GM23248 (cell line): ENCODE results near the gene FOXI2. TPM values are rescaled to one million over a fixed set of nuclear protein-coding genes. Genes with fewer than 3 reads are reported as not detected.
A peak's percentile ranks its signal among the peaks of the same experiment; 100 is the strongest.

Source experiments
- DNase-seq: peaks from one replicate; pipeline ENCODE4 v3.0.0-alpha.2; 2015
- H2AFZ ChIP-seq: fragments of 200-600 bp; sonication (generic); 2 replicates; pipeline ENCODE4 v1.6.1; 2016; ENCODE audit warnings: antibody characterized with exemption
- H3F3A ChIP-seq: fragments of 200-600 bp; sonication (generic); 2 replicates; pipeline ENCODE4 v1.6.1; 2016; ENCODE audit warnings: mild to moderate bottlenecking, antibody characterized with exemption, mixed run types; ENCODE audit not compliant: insufficient read depth
- H3K27ac ChIP-seq: fragments of 200-600 bp; sonication (generic); 2 replicates; pipeline ENCODE4 v1.5.1; 2016; ENCODE audit warnings: mild to moderate bottlenecking
- H3K27me3 ChIP-seq: fragments of 200-600 bp; sonication (generic); replicated peaks from 2 replicates; pipeline ENCODE4 v1.6.1; 2016; ENCODE audit warnings: mild to moderate bottlenecking; ENCODE audit not compliant: insufficient read depth
- H3K36me3 ChIP-seq: fragments of 200-600 bp; sonication (generic); 2 replicates; pipeline ENCODE4 v1.6.1; 2016; ENCODE audit warnings: low read depth, mild to moderate bottlenecking
- H3K4me1 ChIP-seq: fragments of 200-600 bp; sonication (generic); 2 replicates; pipeline ENCODE4 v1.6.1; 2016; ENCODE audit warnings: mild to moderate bottlenecking; ENCODE audit not compliant: insufficient read depth
- H3K4me2 ChIP-seq: fragments of 200-600 bp; sonication (generic); one replicate; pipeline ENCODE4 v1.6.1; 2016; ENCODE audit warnings: mild to moderate bottlenecking; ENCODE audit not compliant: unreplicated experiment
- H3K4me3 ChIP-seq: fragments of 200-600 bp; sonication (generic); 2 replicates; pipeline ENCODE4 v1.5.1; 2016; ENCODE audit warnings: mild to moderate bottlenecking
- H3K79me2 ChIP-seq: fragments of 200-600 bp; sonication (generic); 2 replicates; pipeline ENCODE4 v1.6.1; 2016; ENCODE audit warnings: mild to moderate bottlenecking; ENCODE audit not compliant: insufficient read depth
- H3K9ac ChIP-seq: fragments of 200-600 bp; sonication (generic); 2 replicates; pipeline ENCODE4 v1.6.1; 2016; ENCODE audit warnings: mild to moderate bottlenecking
- H3K9me2 ChIP-seq: fragments of 200-600 bp; sonication (generic); 2 replicates; pipeline ENCODE4 v1.6.1; 2016; ENCODE audit warnings: mixed run types, mild to moderate bottlenecking, moderate library complexity; ENCODE audit not compliant: insufficient read depth
- H3K9me3 ChIP-seq: fragments of 200-600 bp; sonication (generic); one replicate; pipeline ENCODE4 v1.6.1; 2017; ENCODE audit warnings: low read depth
- H4K20me1 ChIP-seq: fragments of 200-600 bp; sonication (generic); 2 replicates; pipeline ENCODE4 v1.6.0; 2016; ENCODE audit not compliant: insufficient read depth
- EZH2 ChIP-seq: fragments of 200-600 bp; sonication (generic); IDR thresholded peaks from 2 replicates; pipeline ENCODE4 v1.6.1; 2018; ENCODE audit warnings: antibody characterized with exemption, mild to moderate bottlenecking; ENCODE audit not compliant: insufficient read depth, poor library complexity, severe bottlenecking
- EZH2phosphoT487 ChIP-seq: fragments of 200-600 bp; sonication (generic); IDR thresholded peaks from 2 replicates; pipeline ENCODE4 v1.6.1; 2018; ENCODE audit warnings: antibody characterized with exemption, moderate library complexity, mild to moderate bottlenecking, low read depth; ENCODE audit not compliant: insufficient read depth
- WGBS, 2 experiments: methylation state at CpG; one replicate each; pipeline ENCODE4 v1.1.6; 2015 to 2017; ENCODE audit warnings: low lambda C conversion rate in 2 of 2, low coverage in 1 of 2; ENCODE audit errors: missing lambda C conversion rate in 2 of 2; 5-methylcytosine and 5-hydroxymethylcytosine counted together
- in situ Hi-C: fragments of 300-500 bp; cut with MboI; formaldehyde crosslinking; loops from 2 replicates; pipeline ENCODE4 v1.15.0; 2020
- polyA plus RNA-seq: library from polyadenylated mRNA; unstranded; fragments of >200 nt; fragmentation: Nextera tagmentation; extraction: Ambion mirVana; gene quantifications from 2 replicates; pipeline ENCODE4 v1.2.1, GENCODE V29; 2016
- total RNA-seq: library from RNA; depleted of rRNA; stranded (reverse); fragments of >200 nt; shearing (Covaris generic); gene quantifications from 2 replicates; pipeline ENCODE4 v1.2.3, GENCODE V29; 2014

The FOXI2 gene
- total and polyA plus RNA-seq, 2 experiments from 2014 or later: not detected

DNA sequence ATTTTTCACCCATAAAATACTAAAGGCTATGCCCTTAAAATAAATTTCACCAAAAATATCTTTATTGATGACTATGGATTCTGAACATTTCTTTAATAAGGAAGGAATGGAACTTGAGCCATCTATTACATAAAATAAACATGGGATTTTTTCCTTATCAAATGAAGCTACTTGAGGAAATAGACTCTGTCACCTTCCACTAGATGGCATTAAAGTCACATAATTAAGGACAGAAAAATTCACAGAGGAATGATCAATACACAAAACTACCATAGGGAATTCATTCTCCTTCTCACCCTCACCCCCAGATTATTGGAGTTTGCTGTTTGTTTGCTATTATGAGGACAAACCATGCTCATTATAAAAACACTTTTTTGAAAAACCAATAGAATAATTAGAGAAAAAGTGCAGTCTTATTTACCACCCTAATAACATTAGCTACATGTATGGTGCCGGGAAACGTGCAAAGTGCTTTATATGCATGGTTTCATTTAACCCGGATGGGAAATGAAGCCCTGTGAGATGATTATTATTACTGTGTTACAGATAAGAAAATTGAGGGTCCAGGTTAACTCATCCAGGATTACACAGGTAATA is 21.1 kb upstream of the FOXI2 start:
- H4K20me1 ChIP-seq: no peaks in the 10 kb centered on the region
- H3K4me1 ChIP-seq: no peaks in the 10 kb centered on the region
- H3K36me3 ChIP-seq: no peaks in the 10 kb centered on the region
- in situ Hi-C loops: no loop called here
- no peaks in the 10 kb centered on the region; the same call in 1 of the 2 replicates for H3K27me3 ChIP-seq
- H3K4me2 ChIP-seq: no peak overlapping the region
- H3K9ac ChIP-seq: no peak overlapping the region
- TF ChIP-seq EZH2: no peak
- no peak for TF ChIP-seq EZH2phosphoT487
- H3K4me3 ChIP-seq: no peak overlapping the region
- H2AFZ ChIP-seq: no peak overlapping the region
- 46 to 51% methylated on average over 3 of the region's 3 CpGs for WGBS, 2 experiments
- no peak overlapping the region for H3K27ac ChIP-seq
- no peaks in the 10 kb centered on the region for H3F3A ChIP-seq
- peak; percentile 38 for DNase-seq
- no peaks in the 10 kb centered on the region for H3K9me3 ChIP-seq
- H3K9me2 ChIP-seq: no peaks in the 10 kb centered on the region
- no peaks in the 10 kb centered on the region for H3K79me2 ChIP-seq

GRCh38 chr10:127720142-127720541 is 16.8 kb upstream of the FOXI2 start:
- H3K4me1 ChIP-seq: no peaks in the 10 kb centered on the region
- no peak overlapping the region for H3K4me2 ChIP-seq
- no peaks in the 10 kb centered on the region; the same call in 1 of the 2 replicates for H3K27me3 ChIP-seq
- TF ChIP-seq EZH2: no peak
- TF ChIP-seq EZH2phosphoT487: no peak
- H3K79me2 ChIP-seq: no peaks in the 10 kb centered on the region
- H3K9me2 ChIP-seq: no peaks in the 10 kb centered on the region
- no peak overlapping the region for H3K27ac ChIP-seq
- no peak overlapping the region for H3K4me3 ChIP-seq
- DNase-seq: no peak
- no peaks in the 10 kb centered on the region for H3F3A ChIP-seq
- WGBS, 2 experiments: 15 to 29% methylated on average over 4 of the region's 4 CpGs
- H3K36me3 ChIP-seq: no peaks in the 10 kb centered on the region
- no peaks in the 10 kb centered on the region for H4K20me1 ChIP-seq
- H3K9ac ChIP-seq: no peak overlapping the region
- in situ Hi-C loops: no loop called here
- H2AFZ ChIP-seq: no peak overlapping the region
- no peaks in the 10 kb centered on the region for H3K9me3 ChIP-seq

DNA sequence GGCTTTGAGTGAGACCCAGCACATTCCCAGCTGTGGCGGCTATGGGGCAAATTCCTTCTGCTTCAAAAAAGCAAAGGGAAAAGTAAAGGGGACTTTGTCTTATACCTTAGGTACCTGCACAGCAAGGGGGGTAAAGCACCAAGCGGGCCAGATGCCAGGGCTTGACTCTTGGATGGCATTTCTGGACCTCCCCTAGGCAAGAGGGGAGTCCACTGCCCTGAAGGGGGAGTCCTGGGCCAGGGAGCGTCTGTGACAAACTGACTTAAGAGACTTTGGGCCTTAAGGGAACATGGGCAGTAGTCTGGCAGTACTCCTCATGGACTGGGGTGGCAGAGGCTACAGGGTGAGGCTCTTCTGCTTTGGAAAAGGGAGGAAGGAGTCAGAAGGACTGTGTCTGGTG is 16.1 kb upstream of the FOXI2 start:
- no peaks in the 10 kb centered on the region; the same call in 1 of the 2 replicates for H3K27me3 ChIP-seq
- H3K9ac ChIP-seq: no peak overlapping the region
- no peak overlapping the region for H3K4me3 ChIP-seq
- H3K27ac ChIP-seq: no peak overlapping the region
- H4K20me1 ChIP-seq: no peaks in the 10 kb centered on the region
- H3K36me3 ChIP-seq: no peaks in the 10 kb centered on the region
- in situ Hi-C loops: no loop called here
- DNase-seq: no peak
- no peak overlapping the region for H3K4me2 ChIP-seq
- WGBS, 2 experiments: 28 to 37% methylated on average over 3 of the region's 3 CpGs
- no peaks in the 10 kb centered on the region for H3F3A ChIP-seq
- H2AFZ ChIP-seq: no peak overlapping the region
- H3K79me2 ChIP-seq: no peaks in the 10 kb centered on the region
- no peaks in the 10 kb centered on the region for H3K9me3 ChIP-seq
- no peaks in the 10 kb centered on the region for H3K9me2 ChIP-seq
- TF ChIP-seq EZH2 (no peak), EZH2phosphoT487 (no peak)
- H3K4me1 ChIP-seq: no peaks in the 10 kb centered on the region

DNA sequence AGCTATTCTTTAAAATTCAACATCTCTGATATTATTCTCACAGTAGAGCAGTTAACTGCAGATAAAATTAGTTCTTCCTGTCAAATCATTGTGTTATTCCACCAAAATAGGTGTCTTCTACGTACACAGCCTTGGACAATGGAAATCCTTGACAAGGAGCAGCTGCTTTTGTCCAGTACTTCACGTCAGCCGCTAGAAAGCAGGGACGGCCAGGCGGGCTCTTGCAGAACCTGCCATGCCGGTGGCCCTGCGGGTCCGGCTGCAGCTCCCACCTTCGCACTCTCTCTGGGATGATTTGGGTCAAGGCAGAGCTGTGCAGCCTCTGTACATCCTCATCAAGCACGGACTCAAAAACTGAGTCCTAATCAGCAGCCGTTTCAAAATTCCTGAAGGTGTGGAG is 2.2 kb upstream of the FOXI2 start:
- 5 to 7% methylated on average over 11 of the region's 11 CpGs for WGBS, 2 experiments
- Histone ChIP-seq H3K27ac (no peak overlapping the region), H3K79me2 (no peaks in the 10 kb centered on the region), H4K20me1 (no peaks in the 10 kb centered on the region), H3K36me3 (no peaks in the 10 kb centered on the region), H3K9me3 (no peaks in the 10 kb centered on the region), H3K9me2 (no peaks in the 10 kb centered on the region), H3K4me3 (no peak overlapping the region), H3K27me3 (peaks cover 26% of the 10 kb centered on the region), H3K9ac (no peak overlapping the region), H3K4me2 (no peak overlapping the region), H2AFZ (no peak overlapping the region), H3K4me1 (no peaks in the 10 kb centered on the region), H3F3A (no peaks in the 10 kb centered on the region)
- in situ Hi-C loops: no loop called here
- no peak for DNase-seq
- TF ChIP-seq EZH2phosphoT487 (no peak), EZH2 (no peak)
